Activated CD8-positive, alpha-beta T cell treated with anti-CD3 and anti-CD28 coated beads for 36 hours (primary cell): ENCODE data around the gene AUTS2. TPM values are rescaled to one million over a fixed set of nuclear protein-coding genes. Genes with fewer than 3 reads are reported as not detected.

Experiments
- ATAC-seq: fragments of 200-7000 bp; cut with Tn5 transposase; one replicate; pipeline ENCODE4 v1.10.0; 2021; ENCODE audit warnings: mild to moderate bottlenecking, moderate library complexity
- CTCF ChIA-PET: fragments of 350-600 bp; sonication (Branson Sonifier 250); formaldehyde crosslinking; loops from one replicate; lab custom pipeline; 2021; ENCODE audit warnings: antibody characterized with exemption; lab: Charles Lee
- POLR2A ChIA-PET: fragments of 350-600 bp; sonication (Branson Sonifier 250); formaldehyde crosslinking; loops from one replicate; lab custom pipeline; 2021; ENCODE audit warnings: antibody characterized with exemption; lab: Charles Lee
- DNase-seq: peaks from one replicate; pipeline ENCODE4 v3.0.0-alpha.2; 2020
- H3K27ac Mint-ChIP-seq: one replicate; pipeline ENCODE4 v1.8.0; 2021; ENCODE audit warnings: mild to moderate bottlenecking, mixed read lengths
- H3K27me3 Mint-ChIP-seq: one replicate; pipeline ENCODE4 v1.8.0; 2021; ENCODE audit warnings: mixed read lengths
- H3K36me3 Mint-ChIP-seq: one replicate; pipeline ENCODE4 v1.8.0; 2021; ENCODE audit warnings: low read depth, mixed read lengths
- H3K4me1 Mint-ChIP-seq: one replicate; pipeline ENCODE4 v1.8.0; 2021; ENCODE audit warnings: low read depth, mixed read lengths
- H3K4me3 Mint-ChIP-seq: one replicate; pipeline ENCODE4 v1.8.0; 2021; ENCODE audit warnings: mild to moderate bottlenecking, moderate library complexity, mixed read lengths
- H3K9me3 Mint-ChIP-seq: one replicate; pipeline ENCODE4 v1.8.0; 2021; ENCODE audit warnings: mixed read lengths
- CTCF ChIP-seq: fragments of 200-600 bp; IDR thresholded peaks from one replicate; pipeline ENCODE4 v1.8.0; 2022; ENCODE audit warnings: antibody characterized with exemption, mild to moderate bottlenecking
- intact Hi-C: fragments of 100-400 bp; cut with micrococcal nuclease; formaldehyde crosslinking; loops from one replicate; pipeline ENCODE4 v1.10.0; 2022
- total RNA-seq, 2 experiments: library from RNA; stranded (reverse); gene quantifications; one replicate each; pipeline ENCODE4 v1.2.3, GENCODE V29; 2021

Gene AUTS2
- total RNA-seq, 2 experiments from 2014 or later, result 3.1 to 3.3 TPM

- Mint-ChIP-seq H3K27ac (no peak overlapping the region), H3K9me3 (no peaks in the 10 kb centered on the region), H3K27me3 (no peaks in the 10 kb centered on the region), H3K36me3 (no peaks in the 10 kb centered on the region), H3K4me3 (no peak overlapping the region), H3K4me1 (no peaks in the 10 kb centered on the region)
- intact Hi-C loops, result no loop called here
- ATAC-seq (no peak), DNase-seq (no peak)
- no peak for TF ChIP-seq CTCF
- CTCF ChIA-PET, result no interaction called here
- POLR2A ChIA-PET, result interaction anchor here (0.8 to 1.2 kb wide), 2 partner anchors 17 to 18 kb away, joined by 3 read pairs; no protein-coding TSS in a partner anchor
Measured at GRCh38 chr7:70416347-70416985, 818.2 kb downstream of the AUTS2 start.

GRCh38 chr7:70416986-70417655, 818.8 kb downstream of the AUTS2 start:
- H3K27ac Mint-ChIP-seq, result no peak overlapping the region
- no peak for TF ChIP-seq CTCF
- no peaks in the 10 kb centered on the region for H3K4me1 Mint-ChIP-seq
- H3K4me3 Mint-ChIP-seq, result no peak overlapping the region
- no peak for DNase-seq
- no peaks in the 10 kb centered on the region for H3K27me3 Mint-ChIP-seq
- no peak for ATAC-seq
- CTCF ChIA-PET, result no interaction called here
- POLR2A ChIA-PET, result interaction anchor here (0.8 to 1.2 kb wide), 2 partner anchors 17 to 18 kb away, joined by 3 read pairs; no protein-coding TSS in a partner anchor
- intact Hi-C loops, result no loop called here
- H3K9me3 Mint-ChIP-seq, result no peaks in the 10 kb centered on the region
- H3K36me3 Mint-ChIP-seq, result no peaks in the 10 kb centered on the region

- ATAC-seq (no peak), DNase-seq (no peak)
- ChIA-PET POLR2A (no interaction called here), CTCF (no interaction called here)
- no peaks in the 10 kb centered on the region for H3K27me3 Mint-ChIP-seq
- H3K36me3 Mint-ChIP-seq, result no peaks in the 10 kb centered on the region
- H3K27ac Mint-ChIP-seq, result no peak overlapping the region
- no peak for TF ChIP-seq CTCF
- H3K9me3 Mint-ChIP-seq, result no peaks in the 10 kb centered on the region
- no peak overlapping the region for H3K4me3 Mint-ChIP-seq
- H3K4me1 Mint-ChIP-seq, result no peaks in the 10 kb centered on the region
- intact Hi-C loops, result no loop called here
Measured at GRCh38 chr7:70419526-70420380, 821.5 kb downstream of the AUTS2 start.

GRCh38 chr7:70420381-70420662, 822.0 kb downstream of the AUTS2 start:
- TF ChIP-seq CTCF, result no peak
- Mint-ChIP-seq H3K27me3 (no peaks in the 10 kb centered on the region), H3K4me3 (no peak overlapping the region), H3K9me3 (no peaks in the 10 kb centered on the region), H3K4me1 (no peaks in the 10 kb centered on the region), H3K36me3 (no peaks in the 10 kb centered on the region), H3K27ac (no peak overlapping the region)
- ChIA-PET CTCF (no interaction called here), POLR2A (no interaction called here)
- intact Hi-C loops, result no loop called here
- ATAC-seq, result no peak
- DNase-seq, result no peak
